HG02970 (cell line): ENCODE results near the gene COX19.
"Not testable (repeated sequence)": the region's sequence is repeated elsewhere in the genome, so short reads cannot be mapped to it uniquely, and the experiment has no call there.

Source experiments
- ATAC-seq: cut with Tn5 transposase; IDR thresholded peaks from one replicate; pipeline ENCODE4 v1.9.1; 2021; ENCODE audit warnings: mild to moderate bottlenecking, moderate library complexity, moderate number of reproducible peaks; ENCODE audit not compliant: unreplicated experiment, low FRiP score

COX19 gene

DNA sequence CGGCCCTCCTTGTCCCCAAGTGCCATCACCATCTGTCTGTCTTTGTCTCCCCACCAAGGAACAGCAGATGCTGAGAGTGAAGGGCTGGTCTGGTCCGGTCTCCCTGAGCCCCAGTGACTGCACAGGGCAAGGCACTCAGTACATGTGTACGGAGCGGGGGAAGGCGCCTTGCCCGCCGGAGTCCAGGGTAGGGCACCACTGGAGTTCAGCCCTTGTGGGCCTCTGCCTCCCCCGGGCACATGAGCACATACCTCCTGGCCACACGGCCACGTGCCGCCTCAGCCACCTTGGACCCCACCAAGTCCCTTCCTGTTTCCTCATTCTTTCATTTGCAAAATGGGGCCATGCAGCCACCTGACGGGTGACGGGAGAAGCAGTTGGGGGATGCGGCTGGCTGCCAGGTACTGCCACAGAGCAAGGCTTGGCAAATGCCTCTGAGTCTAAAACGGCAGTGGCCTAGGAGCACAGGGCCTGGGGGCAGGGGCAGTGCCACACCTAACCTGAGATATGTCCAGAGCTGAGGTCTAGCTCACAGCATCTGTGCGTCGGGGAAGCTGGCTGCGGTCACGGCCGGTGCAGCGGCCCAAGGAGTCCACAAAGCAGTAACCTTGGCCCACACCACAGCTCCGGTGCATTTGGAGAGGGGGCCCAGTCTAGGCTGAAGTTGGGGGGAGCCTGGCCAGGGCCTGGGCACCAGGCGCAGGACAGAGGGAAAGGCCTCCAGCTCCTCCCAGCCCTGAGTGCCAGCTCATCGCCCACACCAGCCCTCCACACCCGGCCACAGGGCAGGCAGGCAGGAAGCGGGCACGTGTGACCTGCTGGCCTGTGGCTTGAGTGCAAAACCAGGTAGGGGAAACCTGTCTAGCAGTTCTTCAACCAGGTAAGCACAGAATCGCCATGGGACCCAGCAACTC, 26.1 kb downstream of the COX19 start:
- ATAC-seq, result no peak

DNA sequence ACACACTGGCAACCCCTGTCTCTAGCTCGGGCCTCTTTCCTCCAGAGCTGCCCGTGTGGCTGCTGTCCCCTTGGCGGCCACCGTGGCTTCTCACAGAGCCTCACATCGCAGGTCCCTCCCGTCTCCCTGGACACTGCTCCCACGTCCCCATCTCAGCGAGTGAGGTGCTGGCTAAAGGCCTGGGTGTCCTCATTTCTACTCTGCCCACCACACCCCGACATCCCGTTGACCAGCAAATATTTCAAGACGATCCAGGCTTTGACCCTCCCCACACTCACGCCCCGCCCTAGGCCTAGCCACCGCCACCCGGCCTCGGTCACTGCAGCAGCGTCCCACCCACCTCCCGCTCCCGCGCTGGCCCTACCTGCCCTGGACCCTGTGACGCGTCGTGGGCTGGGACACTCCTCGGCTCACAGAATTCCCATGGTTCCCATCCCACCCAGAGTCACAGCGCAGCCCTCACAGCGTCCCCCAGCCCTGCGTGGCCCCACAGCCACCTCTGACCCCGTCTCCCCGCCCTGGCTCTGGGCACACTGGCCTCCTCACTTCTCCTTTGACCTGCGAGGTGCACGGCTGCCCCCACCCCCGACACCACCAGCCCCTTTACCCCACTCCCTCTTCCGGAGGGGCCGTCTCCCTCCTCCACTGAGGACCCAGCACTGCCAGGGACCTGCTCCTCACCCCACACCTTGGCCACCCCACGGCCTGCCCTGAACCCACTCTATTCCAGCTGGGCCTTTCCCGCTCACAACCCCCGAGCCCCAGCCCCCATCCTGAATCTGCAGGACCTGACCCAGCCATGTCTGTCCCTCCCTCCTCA, 27.7 kb downstream of the COX19 start:
- no peak for ATAC-seq

DNA sequence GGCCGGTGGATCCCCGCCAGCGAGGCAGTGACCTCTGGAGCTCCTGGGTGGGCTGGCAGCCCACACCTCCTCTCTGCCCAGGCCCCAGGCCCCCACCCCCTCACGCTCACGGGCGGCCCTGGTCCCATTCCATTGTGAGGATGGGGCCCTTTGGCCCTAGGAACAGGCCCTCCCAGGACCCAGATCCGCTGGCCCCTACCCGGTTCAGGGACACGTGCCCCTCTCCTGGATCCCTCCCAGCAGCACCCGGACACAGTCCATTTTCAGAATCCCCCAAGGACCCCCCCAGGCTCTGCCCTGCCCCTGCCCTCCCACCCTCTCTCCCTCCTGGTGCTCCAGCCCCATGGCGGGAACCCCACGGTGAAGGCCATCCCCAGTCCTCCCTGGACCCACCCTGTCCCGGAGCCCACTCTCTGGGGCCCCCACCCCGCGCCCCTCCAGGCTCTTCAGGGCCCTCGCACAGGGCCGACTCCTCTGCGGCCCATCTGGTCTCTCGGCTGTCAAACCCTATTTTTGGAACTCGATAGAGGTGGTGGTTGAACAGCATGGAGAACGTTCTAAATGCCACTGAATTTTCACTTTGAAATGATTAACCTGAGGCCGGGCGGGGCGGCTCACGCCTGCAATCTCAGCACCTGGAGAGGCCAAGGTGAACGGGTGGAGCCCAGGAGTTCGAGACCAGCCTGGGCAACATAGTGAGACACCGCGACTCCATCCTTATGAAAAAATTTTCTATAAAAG, 28.9 kb downstream of the COX19 start:
- no peak for ATAC-seq

DNA sequence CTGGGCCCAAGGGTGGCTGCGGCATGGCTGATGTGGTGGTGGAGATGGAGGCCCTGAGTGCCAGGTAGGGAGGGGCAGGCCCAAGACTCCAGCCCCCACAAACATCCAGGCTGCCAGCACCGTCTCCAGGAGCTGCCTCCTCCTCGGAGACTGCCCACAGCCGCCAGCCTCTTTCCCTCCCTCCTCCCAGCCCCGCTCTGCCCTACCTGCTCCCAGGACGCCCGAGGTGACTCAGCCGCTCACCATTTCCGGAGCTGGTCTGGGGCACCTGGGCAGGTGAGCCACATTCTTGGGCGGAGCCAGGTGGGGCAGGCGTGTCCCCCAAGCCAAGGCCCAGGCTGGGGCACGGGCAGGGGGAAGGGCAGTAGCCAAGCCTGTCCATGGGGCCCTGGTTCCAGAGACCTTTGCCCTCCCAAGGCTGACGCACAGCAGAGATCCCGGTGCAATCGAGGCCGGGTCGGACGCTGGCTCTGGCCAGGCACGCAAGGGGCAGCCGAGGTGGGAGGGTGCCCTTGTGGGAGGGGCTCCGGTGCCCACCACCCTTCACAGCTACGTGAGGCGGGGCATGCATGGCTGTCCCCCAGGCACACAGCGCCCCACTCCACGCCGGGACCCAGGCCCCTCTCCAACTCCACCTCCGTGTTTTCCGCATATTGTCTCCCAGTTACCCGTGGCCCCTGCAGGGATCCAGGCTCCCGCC, 29.6 kb downstream of the COX19 start:
- ATAC-seq, result no peak

DNA sequence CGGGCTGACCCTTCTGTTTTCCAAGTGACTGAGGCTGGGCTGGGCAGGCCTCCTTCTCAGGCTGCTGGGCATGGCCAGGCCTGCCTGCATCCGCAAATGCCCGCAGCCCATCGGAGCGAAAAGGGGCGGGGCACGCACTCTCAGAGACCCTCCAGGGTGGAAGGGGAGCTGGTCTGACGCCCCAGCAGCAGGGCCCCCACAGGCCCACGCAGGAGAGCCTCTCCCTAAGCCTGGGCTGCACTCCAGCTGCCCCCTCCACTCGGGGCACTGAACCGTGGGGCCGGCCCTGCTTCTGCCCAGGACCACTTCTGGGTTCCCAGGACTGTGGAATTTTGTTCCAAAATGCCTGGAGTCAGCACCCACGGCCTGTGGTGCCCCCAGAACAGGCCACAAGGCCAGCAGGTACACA, 30.2 kb downstream of the COX19 start:
- ATAC-seq, result no peak

DNA sequence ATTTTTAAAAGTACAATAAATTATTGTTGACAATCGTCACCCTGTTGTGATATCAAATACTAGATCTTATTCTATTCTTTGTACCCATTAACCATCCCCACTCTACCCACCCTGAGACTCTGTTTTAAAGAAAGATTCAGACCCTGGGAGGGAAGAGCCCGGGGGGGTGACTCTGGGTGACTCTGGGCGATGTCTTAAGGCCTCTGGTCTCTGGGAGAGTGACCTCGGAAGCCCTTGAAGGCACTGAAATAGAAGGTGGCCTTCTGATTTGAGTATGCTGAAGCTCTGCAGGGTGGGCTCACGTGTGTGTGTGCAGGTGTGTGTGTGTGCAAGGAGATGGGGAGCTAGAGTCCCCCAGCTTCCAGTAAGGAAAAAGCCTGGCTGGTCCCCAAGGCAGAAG, 30.6 kb downstream of the COX19 start:
- ATAC-seq, result no peak

DNA sequence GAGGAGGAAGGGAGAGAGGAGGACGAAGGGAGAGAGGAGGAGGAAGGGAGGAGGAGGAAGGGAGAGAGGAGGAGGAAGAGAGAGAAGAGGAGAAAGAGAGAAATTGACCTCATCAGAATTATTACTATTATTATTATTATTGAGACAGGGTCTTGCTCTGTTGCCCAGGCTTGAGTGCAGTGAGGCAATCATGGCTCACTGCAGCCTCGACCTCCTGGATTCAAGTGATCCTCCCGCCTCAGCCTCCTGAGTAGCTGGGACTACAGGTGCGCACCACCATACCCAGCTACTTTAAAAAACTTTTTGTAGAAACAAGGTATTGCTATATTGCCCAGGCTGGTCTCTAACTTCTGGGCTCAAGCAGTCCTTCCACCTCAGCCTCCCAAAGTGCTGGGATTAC, 31.6 kb downstream of the COX19 start:
- ATAC-seq, result not testable (repeated sequence)

DNA sequence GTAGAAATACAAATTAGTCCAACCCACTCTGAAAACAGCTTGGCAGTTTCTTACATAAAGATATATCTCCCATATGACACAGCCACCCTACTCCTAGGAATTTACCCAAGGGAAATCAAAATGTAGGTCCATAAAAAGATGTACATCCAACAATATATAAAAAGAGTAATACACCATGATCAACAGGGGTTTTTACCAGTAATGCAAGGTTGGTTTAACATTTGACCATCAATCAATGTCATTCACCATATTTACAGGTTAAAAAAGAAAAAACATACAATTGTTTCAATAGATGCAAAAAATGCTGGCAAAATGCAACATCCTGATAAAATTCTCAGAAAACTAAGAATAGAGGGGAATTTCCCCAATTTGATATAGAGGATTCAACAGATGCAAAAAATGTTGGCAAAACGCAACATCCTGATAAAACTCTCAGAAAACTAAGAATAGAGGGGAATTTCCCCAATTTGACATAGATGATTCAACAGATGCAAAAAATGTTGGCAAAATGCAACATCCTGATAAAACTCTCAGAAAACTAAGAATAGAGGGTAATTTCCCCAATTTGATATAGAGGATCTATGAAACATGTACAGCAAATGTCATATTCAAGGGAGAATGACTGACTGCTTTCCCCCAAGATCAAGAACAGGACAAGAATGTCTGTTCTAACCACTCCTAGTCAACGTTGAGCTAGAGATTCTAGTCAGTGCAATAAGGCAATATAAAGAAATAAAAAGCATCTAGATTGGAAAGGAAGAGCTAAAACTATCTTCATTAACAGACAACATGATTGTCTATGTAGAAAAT, 34.5 kb downstream of the COX19 start:
- ATAC-seq, result no peak

DNA sequence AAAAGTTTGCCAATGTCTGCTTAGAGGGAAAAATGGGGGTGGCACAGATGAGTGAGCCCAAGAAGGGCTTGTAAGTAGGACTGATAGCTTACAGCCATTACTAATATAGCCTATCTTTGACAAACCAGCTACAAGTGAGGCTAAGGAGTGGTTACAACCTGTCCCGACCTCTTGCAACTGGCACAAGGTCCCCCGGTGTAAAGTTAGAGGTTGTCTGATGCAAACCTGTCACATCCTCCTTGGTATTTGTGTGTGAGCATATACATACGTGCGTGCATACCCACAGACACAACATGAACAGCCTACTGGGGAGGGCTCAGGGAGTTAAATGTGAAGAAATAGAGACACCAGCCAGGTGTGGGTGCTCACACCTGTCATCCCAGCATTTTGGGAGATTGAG, 35.5 kb downstream of the COX19 start:
- no peak for ATAC-seq

DNA sequence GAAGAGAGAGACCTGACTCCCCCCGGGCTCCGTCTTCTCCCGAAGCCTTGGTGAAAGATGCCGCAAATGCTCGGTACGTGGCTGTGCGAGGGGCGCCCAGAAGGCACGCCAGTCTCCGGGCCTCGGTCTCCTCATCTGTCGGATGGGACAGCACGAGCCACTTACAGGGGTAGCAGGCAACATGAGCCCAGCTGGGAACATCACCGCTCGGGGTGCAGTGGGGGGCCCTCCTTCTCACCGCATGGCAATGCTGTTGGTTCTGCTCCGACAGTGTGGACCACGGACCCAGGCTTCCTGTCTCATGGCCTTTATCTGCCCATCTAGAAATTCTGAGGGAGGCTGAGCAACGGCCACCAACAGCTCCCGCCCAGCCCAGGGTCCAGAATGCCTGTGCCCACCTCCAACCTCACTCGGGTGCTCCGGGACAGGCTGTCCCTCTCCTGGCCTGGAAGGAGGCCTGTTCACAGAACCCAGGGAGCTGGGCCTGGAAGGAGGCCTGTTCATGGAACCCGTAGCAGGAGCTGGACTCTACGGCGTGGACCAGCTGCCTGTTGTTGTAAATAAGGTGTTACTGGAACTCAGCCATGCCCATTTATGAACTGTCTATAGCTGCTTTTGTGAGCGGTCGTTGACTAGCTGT, 36.7 kb downstream of the COX19 start:
- no peak for ATAC-seq

DNA sequence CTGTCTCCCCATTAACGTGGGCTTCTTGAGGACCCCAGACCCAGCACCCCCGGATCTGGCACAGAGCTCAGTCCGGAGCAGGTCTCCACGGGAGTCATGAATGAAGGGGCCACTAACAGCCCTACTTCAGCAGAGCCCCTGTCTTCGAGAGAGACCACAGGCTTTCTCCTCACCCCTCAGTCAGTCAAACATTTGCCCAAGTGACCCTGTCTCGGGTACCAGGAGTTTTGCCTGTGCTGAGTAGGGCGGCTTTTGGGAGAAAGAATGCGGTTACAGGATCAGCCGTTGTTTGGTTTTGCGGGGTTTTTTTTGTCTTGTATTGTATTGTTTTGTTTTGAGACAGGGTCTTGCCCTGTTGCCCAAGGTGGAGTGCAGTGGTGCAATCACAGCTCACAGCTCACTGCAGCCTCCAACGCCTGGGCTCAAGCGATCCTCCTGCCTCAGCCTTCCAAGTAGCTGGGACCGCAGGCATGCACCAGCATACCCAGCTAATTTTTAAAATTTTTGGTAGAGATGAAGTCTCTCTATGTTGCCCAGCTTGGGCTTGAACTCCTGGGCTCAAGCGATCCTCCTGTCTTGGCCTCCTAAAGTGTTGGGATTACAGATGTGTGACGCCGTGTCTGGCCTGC, 37.4 kb downstream of the COX19 start:
- ATAC-seq, result no peak

DNA sequence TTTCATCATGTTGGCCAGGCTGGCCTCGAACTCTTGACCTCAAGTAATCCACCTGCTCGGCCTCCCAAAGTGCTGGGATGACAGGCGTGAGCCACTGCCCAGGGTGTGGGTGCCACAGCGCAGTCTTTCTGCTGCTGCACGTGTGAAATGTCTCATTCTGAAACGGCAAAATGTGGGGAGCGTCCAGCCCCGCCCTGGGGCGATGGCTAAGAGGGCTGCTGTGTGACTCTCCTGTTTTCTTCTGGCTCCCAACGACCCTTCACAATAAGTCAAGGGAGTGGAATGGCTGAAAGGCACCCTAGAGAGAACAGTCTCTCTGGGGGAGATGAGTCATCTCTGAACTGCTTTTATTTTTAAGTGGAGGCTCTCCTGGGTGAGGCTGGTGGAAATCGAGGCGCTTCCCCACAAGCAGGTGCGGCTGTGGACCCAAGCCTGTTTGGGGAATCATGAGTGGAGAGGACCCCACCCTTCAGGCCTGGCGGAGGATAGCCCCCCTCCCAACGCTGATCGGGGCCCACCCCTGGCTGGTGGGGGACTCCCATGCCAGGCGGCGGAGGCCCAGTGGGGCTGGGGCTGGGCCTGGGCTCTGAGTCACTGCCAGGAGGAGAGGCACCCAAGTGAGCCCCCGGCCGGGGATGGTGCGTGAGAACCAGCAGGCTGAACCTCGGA, 38.8 kb downstream of the COX19 start:
- no peak for ATAC-seq

DNA sequence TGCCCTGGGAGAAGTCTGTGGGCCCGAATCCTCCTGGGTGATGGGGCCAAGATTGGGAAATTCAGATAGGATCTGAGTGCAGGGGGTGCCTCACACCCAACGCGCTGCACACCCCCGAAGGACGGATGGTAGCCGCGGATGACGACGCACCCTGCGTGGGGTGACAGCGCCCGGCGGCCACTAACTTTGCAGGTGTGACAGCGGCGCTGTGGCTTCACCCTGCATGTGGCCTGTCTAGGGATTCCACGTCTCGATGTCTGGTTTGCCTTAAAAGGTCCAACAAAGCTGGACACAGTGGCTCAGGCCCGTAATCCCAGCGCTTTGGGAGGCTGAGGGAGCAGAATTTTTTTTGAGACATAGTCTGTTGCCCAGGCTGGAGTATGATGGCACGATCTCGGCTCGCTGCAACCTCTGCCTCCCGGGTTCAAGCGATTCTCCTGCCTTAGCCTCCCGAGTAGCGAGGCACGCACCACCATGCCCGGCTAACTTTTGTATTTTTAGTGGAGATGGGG, 39.4 kb downstream of the COX19 start:
- no peak for ATAC-seq

DNA sequence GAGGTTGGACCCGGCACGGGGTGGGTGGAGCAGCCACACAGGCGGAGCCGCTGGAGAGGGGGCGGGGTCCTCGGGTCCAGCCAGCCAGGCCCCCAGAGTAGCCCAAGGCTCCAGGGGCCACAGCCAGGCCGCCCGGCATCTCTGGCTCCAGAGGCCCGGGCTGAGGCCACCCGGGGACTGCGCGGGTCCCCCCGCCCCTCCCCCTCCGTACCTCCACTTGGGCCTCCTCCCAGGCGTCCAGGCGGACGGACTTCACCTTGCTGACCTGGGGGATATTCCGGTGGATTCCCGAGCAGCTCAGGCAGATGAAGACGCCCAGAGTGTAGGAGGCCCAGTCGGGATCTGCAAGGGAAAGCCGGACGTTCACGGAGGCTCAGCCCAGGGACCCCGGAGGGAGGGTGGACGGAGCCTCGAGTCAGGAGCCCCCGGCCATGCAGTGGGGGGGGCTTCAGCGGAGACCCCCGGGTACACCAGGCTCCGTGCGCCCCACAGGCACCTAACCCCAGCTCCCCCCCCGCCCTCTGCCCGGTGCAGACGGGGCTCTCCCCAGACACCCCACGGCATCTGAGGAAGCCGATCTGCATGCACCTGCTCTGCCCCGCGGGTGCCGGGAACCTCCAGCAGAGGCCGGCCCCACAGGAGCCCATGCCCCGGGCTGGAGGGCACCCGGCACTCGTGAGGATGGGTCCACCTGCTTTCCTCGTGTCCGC, 40.0 kb downstream of the COX19 start:
- no peak for ATAC-seq

DNA sequence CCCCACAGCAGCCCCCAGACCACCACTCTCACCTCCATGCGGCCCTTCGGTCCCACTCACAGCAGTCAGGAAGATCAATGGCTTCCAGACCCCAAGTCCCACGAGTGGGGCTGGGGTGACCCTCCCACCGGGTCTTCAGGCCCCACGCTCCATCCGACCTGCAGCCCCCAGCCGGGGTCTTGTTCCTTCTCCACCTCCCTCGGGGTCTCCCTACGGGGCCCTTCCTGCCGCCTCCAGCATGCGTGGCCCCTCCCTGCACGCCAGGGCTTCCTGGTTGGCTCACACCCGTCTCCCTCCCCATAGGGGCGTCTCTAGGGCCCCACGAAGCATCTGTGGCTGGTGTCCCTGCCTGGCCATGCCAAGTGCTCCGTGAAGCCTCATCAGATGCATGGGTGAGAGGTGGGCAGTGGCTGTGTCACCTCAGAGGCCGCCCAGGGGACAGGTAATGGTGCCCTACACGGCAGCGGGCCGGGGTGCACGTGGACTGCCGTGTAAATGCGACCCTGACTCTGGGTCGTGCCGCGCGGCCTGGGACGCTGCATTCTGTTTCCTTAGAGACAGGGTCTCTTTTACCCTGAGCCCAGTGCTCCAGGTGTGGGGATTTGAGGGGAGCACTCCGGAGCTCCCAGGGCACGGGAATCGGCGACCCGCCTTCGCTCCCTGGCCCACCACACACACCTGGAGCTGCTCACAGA, 40.7 kb downstream of the COX19 start:
- no peak for ATAC-seq

DNA sequence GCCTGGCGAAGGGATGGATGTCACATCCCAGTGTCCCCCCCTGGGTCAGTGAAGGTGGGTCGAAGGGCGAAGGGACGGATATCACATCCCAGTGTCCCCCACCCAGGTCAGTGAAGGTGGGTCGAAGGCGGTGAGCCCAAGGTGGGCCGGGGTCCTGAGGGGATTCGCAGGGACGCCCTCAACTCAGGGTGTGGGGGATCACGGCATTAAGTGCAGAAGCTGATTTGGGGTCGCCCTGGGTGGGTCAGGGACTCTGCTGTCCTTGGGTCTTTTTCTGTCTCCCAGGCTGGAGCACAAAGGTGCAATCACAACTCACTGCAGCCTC, 42.7 kb downstream of the COX19 start:
- no peak for ATAC-seq
